HUES64 (cell line): ENCODE data around the gene KRABD2.
A peak's percentile ranks its signal among the peaks of the same experiment; 100 is the strongest.

ENCODE experiments used
- H3K27ac ChIP-seq: 2 replicates; pipeline ENCODE4 v1.7.0; 2013; ENCODE audit warnings: low read depth, low read length, inconsistent platforms
- H3K27me3 ChIP-seq: 2 replicates; pipeline ENCODE4 v1.6.1; 2013; ENCODE audit warnings: mild to moderate bottlenecking, low read length; ENCODE audit not compliant: insufficient read depth
- H3K36me3 ChIP-seq: 2 replicates; pipeline ENCODE4 v1.6.1; 2013; ENCODE audit warnings: mild to moderate bottlenecking, low read length; ENCODE audit not compliant: insufficient read depth
- H3K4me1 ChIP-seq: 2 replicates; pipeline ENCODE4 v1.6.1; 2013; ENCODE audit warnings: mild to moderate bottlenecking, low read length, moderate library complexity; ENCODE audit not compliant: insufficient read depth
- H3K4me3 ChIP-seq: 2 replicates; pipeline ENCODE4 v1.5.1; 2013; ENCODE audit warnings: mild to moderate bottlenecking, low read length, moderate library complexity
- H3K9ac ChIP-seq: 2 replicates; pipeline ENCODE4 v1.6.1; 2013; ENCODE audit warnings: mild to moderate bottlenecking, low read depth, low read length
- H3K9me3 ChIP-seq: 2 replicates; pipeline ENCODE4 v1.6.1; 2013; ENCODE audit warnings: low read depth, low read length; ENCODE audit not compliant: insufficient read depth
- WGBS: fragments of 150-250, 120-280 bp; methylation state at CpG from one replicate; pipeline ENCODE4 v1.1.7; 2013; ENCODE audit warnings: missing lambda C conversion rate; 5-methylcytosine and 5-hydroxymethylcytosine counted together

Gene KRABD2

DNA sequence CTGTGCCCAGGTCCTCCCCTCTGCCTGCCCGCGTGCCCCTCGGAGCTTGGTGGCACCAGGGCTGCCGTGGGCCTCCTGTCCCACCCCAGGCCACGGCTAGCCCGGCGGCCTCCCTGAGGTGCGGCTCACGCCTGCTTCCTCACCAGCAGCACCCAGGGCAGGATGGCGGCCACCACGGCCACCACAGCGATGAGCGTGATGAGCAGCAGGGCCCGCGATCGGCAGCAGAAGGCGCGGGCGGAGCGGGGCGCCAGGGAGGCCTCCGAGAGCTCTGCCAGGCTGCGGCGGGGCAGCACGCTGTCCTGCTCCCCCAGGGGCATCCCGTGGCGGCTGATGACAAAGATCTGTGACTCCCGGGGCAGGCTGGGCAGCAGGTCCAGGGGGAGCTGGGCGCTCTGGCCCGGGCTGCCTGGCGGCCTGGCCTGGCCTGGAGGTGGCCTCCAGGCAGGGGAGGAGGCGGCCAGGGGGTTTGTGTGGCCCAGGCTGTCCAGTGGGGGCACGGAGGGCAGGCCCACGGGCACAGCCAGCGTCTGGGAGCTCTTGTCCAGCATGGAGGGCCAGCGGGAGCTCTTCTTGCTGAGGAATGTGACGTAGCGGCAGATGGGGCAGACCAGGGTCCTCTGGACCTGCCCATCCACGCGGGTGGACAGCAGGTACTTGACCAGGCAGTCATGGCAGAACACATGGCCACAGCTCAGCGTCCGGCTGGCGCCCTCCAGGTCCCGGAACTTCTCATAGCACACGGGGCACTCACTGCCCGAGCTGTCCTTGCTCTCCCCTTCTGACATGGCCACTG lies 16.4 kb upstream of the KRABD2 start:
- 92% methylated on average over 46 of the region's 46 CpGs for WGBS
- no peak overlapping the region for H3K9ac ChIP-seq

DNA sequence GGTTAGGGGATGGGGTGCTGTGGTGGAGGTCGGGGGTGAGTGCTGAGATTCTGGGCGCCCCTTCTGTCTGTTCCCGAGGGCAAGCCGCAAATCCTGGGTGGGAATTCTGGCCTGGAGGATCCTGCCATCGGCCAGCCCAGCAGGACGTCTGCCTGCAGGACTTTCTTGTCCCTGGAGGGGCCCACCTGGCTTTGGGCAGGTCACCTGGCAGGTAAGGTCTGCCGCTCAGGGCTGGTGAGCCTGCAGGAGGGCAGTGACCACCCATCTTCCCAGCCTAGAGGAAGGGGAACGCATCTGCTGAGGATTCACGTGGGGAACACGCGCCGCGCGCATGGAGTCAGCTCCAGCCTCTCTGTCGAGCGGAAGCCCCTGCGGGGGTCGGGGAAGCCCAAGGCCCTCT lies 15.8 kb upstream of the KRABD2 start:
- Histone ChIP-seq H3K27ac (no peak overlapping the region), H3K9me3 (no peaks in the 10 kb centered on the region), H3K36me3 (no peaks in the 10 kb centered on the region), H3K9ac (no peak overlapping the region), H3K4me3 (no peak overlapping the region), H3K4me1 (0 out of 2 replicates have a peak, but pooled peaks cover 4% of the 10 kb centered on the region), H3K27me3 (peaks cover 2% of the 10 kb centered on the region; the same call in 1 of the 2 replicates)
- 84% methylated on average over 18 of the region's 18 CpGs for WGBS

More for the DNA sequence above, 16.4 kb upstream of the KRABD2 start:
- Histone ChIP-seq H3K27me3 (peaks cover 2% of the 10 kb centered on the region; the same call in 1 of the 2 replicates), H3K4me1 (0 out of 2 replicates have a peak, but pooled peaks cover 4% of the 10 kb centered on the region), H3K36me3 (no peaks in the 10 kb centered on the region), H3K9me3 (no peaks in the 10 kb centered on the region), H3K27ac (no peak overlapping the region), H3K4me3 (no peak overlapping the region)

DNA sequence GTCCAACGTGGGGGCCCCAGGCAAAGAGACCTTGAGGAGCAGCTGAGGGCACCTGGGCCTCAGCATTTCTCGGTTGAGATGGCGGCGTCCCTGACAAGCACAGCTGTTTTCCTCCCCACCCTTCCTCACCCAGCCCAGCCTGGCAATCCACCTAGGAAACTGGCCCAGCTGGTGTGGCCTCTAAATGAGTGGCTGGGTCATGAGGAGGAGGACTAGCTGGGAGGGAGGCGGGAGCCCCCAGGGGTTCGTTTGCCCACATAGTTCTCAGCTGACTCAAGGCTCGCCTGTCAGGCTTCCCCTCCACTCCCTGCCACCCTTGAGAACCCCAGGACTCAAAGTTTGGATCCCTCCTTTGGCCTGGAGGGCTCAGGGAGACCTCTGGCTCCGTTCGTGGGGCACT lies 15.2 kb upstream of the KRABD2 start:
- Histone ChIP-seq H3K36me3 (no peaks in the 10 kb centered on the region), H3K9ac (no peak overlapping the region), H3K4me3 (no peak overlapping the region), H3K4me1 (0 out of 2 replicates have a peak, but pooled peaks cover 4% of the 10 kb centered on the region), H3K9me3 (no peaks in the 10 kb centered on the region), H3K27me3 (peaks cover 2% of the 10 kb centered on the region; the same call in 1 of the 2 replicates), H3K27ac (no peak overlapping the region)
- 67% methylated on average over 9 of the region's 9 CpGs for WGBS

DNA sequence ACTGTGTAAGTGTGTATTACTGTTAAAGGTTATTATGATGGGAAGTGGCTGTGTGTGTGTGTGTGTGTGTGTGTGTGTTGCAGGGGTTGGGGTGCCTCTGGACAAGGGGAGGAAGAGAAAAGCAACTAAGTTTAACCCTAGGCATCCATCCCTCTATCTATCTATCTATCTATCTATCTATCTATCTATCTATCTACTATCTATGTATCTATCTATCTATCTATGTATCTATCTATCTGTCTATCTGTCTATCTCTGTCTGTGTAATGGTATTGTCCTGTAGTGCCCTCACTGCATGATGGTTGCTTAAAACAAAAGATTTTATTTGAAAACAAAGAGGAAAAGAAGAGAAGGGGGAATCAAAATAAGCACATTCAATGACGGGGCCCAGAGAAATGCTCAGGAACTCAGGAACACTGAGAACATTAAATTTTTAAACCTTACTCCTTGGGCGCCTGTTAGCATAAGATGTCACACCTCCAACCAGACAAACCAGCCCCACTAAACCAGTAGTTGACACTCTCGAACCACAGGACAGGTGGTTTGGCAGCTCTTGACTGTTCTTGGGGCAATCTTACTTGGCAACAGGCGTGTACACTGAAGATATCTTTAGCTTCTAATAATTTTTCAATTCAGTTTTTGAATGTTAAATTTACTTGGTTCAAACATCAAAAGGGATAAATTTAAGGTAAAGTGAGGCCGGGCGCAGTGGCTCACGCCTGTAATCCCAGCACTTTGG lies 11.6 kb upstream of the KRABD2 start:
- no peak overlapping the region for H3K4me3 ChIP-seq
- H3K36me3 ChIP-seq = no peaks in the 10 kb centered on the region
- peaks cover 10% of the 10 kb centered on the region; the same call in 1 of the 2 replicates for H3K4me1 ChIP-seq
- 87% methylated on average over 7 of the region's 7 CpGs for WGBS
- H3K27me3 ChIP-seq = no peaks in the 10 kb centered on the region
- H3K27ac ChIP-seq = no peak overlapping the region
- no peak overlapping the region for H3K9ac ChIP-seq
- H3K9me3 ChIP-seq = no peaks in the 10 kb centered on the region

DNA sequence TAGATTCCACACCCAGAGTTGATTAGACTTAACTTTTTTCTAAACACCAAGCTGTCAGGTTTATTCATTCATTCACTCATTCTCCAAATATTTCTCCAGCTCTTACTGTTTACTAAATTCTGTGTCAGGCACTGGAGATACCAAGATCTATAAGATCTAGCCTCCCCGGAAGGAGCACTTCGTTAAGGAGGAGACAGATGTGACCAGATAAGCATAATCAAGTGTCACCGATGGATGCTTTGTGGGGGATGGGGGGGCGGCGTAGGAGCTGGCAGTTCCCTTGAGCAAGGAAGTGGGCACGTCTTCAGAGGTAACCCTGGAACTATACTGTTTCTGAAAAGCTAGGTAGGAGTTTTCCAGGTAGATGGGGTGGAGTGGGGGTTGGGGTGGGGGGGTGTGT lies 10.3 kb upstream of the KRABD2 start:
- Histone ChIP-seq H3K4me1 (peaks cover 8% of the 10 kb centered on the region; the same call in 1 of the 2 replicates), H3K27me3 (no peaks in the 10 kb centered on the region), H3K36me3 (peaks cover 7% of the 10 kb centered on the region), H3K9ac (no peak overlapping the region), H3K4me3 (no peak overlapping the region), H3K27ac (no peak overlapping the region), H3K9me3 (no peaks in the 10 kb centered on the region)
- 80% methylated on average over 6 of the region's 6 CpGs for WGBS

DNA sequence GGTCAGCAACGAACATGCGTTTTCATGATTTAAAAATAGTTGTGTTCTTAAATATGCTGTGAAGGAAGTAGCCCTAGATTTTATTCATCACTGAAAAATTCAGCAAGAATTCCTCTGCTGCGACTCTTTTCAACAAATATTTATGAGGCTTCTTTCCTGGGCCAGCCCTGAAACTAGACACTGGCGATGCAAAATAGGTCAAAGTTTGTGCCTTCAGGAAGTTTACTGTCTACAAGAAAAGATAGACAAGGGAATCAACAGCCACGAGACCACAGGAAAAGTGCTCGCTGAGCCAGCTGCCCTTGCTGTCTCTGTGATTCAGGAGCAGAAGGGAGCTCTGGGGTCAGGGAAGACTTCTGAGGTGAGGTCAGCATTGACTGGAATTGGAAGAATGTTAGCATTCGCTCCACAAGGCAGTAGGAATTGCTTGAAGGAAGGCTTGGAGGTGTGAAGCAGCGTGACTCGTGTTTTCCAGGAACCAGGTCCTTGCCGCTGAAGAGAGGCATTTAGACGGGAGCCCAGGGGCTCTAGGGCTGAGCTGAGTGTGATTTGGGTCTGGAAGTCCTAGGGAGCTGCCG lies 8.4 kb upstream of the KRABD2 start:
- Histone ChIP-seq H3K27me3 (no peaks in the 10 kb centered on the region), H3K9me3 (no peaks in the 10 kb centered on the region), H3K27ac (peak overlapping the region; percentile 59), H3K36me3 (peaks cover 26% of the 10 kb centered on the region), H3K4me1 (peaks cover 18% of the 10 kb centered on the region; the same call in 1 of the 2 replicates), H3K4me3 (peak overlapping the region; percentile 91; the same call in 1 of the 2 replicates), H3K9ac (peak overlapping the region; percentile 12; the same call in 1 of the 2 replicates)
- 71% methylated on average over 12 of the region's 12 CpGs for WGBS

DNA sequence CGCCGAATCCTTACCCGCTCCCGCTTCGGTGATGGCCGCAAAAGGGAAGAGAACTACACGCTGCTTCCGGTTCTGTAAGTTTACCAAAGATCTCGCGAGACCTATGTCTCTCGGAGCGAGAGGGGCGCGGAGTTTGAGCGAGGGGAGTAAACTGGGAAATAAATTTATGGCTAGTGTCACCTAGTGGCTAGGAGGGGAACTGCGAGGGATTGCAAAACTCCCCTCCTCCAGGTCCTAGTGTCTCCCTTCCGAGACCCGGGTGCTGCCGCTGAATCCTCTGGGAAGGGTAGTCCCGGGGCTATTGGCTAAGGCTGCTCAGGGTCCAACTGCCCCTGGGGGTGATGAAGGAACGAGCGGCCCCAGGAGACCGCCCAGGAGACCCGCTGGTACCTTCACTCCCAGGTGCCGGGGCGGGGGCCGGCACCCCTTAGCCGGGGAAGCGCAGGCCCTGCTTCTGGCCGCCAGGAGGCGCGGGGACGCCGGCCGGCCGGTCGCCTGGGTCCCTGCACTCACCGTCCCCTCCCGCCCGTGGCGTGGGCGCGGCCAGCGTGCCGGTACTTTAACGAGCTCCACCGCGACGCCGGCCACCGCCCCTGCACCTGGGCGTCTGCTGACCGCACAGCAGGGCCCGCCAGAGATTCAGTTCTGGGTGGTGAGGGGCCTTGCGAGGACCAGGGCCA lies 6.8 kb upstream of the KRABD2 start, which contains the start of gene RPL26:
Gene RPL26, minus strand, starts transcription at position 51 of the 680 bp plus-strand sequence. CDS start 883 bp downstream, outside the sequence.
- peaks cover 42% of the 10 kb centered on the region for H3K36me3 ChIP-seq
- H3K9ac ChIP-seq = peak within 1 kb of the TSS; percentile 99
- H3K4me3 ChIP-seq = peak within 1 kb of the TSS; percentile 91
- peaks cover 18% of the 10 kb centered on the region; the same call in 1 of the 2 replicates for H3K4me1 ChIP-seq
- H3K27ac ChIP-seq = peak within 1 kb of the TSS; percentile 93
- no peaks in the 10 kb centered on the region for H3K9me3 ChIP-seq
- WGBS = 1% methylated on average over 55 of the region's 55 CpGs
- no peaks in the 10 kb centered on the region for H3K27me3 ChIP-seq

DNA sequence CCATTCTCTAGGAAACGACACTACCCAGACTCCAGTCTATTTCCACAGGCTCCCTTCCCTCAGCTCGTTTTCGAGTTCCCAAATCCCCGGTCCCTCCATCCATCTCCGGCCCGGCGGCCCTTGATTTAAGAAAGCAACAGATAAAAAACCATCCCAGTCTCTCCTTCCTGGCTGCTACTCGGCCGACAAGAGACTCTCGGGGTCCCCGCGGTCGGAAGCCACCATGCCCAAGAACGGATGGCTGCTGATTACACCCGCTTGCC lies 6.3 kb upstream of the KRABD2 start:
- Histone ChIP-seq H3K27ac (peak overlapping the region; percentile 83), H3K36me3 (peaks cover 47% of the 10 kb centered on the region), H3K27me3 (no peaks in the 10 kb centered on the region), H3K9ac (peak overlapping the region; percentile 99), H3K9me3 (no peaks in the 10 kb centered on the region), H3K4me3 (peak overlapping the region; percentile 91), H3K4me1 (peaks cover 18% of the 10 kb centered on the region; the same call in 1 of the 2 replicates)
- under 1% methylated on average over 15 of the region's 15 CpGs for WGBS

DNA sequence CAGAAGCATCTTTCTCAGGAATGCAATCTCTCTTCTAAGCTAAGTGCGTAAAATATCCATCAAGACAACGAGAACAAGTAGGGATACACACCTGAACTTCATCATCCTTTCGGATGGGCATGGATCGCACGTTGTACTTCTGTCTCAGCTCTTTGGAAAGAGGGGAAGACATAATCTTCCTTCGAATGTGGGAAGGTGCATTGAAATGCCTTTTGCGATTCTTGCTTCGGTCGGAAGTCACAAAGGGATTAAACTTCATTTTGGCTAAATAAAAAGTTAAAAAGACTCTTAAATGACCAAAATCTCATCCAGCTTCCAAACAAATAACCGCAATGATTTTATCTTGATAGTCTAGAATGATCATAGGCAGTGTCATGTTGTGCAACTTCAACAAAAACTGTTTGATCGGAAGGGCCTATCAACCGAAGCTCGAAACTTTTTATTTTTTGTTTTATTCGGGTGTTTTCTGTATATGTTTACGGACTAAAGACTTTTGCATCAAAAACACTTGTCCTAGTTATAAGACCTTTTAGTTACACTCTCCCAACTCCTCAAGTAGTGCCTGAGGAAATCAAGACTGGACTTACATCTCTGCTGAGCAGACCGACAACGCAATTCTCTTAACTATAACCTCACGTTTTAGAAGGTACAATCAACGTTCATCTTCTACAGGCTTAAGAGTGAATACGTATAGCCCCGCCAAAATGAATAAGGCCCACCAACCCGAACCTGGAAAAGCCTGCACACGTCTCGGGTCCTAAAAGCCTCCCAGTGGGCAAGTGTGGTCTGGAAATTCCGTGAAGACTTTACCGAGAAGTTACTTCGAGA lies 5.8 kb upstream of the KRABD2 start:
- H3K4me1 ChIP-seq = peaks cover 18% of the 10 kb centered on the region; the same call in 1 of the 2 replicates
- WGBS = 13% methylated on average over 26 of the region's 27 CpGs
- peak overlapping the region; percentile 83 for H3K27ac ChIP-seq
- peak overlapping the region; percentile 91 for H3K4me3 ChIP-seq
- peak overlapping the region; percentile 99 for H3K9ac ChIP-seq
- H3K9me3 ChIP-seq = no peaks in the 10 kb centered on the region
- H3K27me3 ChIP-seq = no peaks in the 10 kb centered on the region
- H3K36me3 ChIP-seq = peaks cover 53% of the 10 kb centered on the region

DNA sequence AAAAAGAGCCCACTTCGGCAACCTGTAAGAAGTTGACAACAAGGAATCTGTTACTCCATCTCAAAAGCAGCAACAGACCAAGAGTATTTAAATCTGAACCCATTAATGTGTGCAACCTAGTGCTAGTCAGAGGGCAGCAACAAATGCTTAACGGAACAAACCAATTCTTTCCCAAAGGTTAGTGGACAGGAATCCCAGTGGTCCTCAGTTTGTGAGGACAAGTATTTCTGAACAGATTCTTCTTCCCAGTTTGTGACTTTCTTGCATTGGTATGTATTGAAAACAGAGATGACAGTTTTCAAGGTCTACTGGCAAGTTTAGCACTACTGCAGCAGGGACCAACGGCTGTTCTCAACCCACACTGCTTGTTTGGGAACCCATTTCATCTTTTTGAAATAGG lies 3.5 kb upstream of the KRABD2 start:
- Histone ChIP-seq H3K9me3 (no peaks in the 10 kb centered on the region), H3K27ac (peak overlapping the region; percentile 9; the same call in 1 of the 2 replicates), H3K4me1 (peaks cover 22% of the 10 kb centered on the region; the same call in 1 of the 2 replicates), H3K27me3 (no peaks in the 10 kb centered on the region), H3K9ac (peak overlapping the region; percentile 99), H3K36me3 (peaks cover 58% of the 10 kb centered on the region), H3K4me3 (peak overlapping the region; percentile 91; the same call in 1 of the 2 replicates)
- 94% methylated on average over 3 of the region's 3 CpGs for WGBS
